Gastroesophageal sphincter (tissue), 3 donors: Measurements from ENCODE around the gene MBOAT1.

Source experiments
- EP300 ChIP-seq: sonication (generic); formaldehyde crosslinking; IDR thresholded peaks from one replicate; pipeline ENCODE4 v1.6.1; 2017; ENCODE audit warnings: antibody characterized with exemption, mild to moderate bottlenecking
- POLR2A ChIP-seq, 2 donors: fragments of 450-650 bp; IDR thresholded peaks; one replicate each; pipeline ENCODE4 v1.6.1; 2017; ENCODE audit warnings: antibody characterized with exemption in 2 of 2, mild to moderate bottlenecking in 2 of 2, moderate library complexity in 1 of 2
- POLR2AphosphoS5 ChIP-seq: sonication (generic); formaldehyde crosslinking; IDR thresholded peaks from one replicate; pipeline ENCODE4 v1.6.1; 2017; ENCODE audit warnings: antibody characterized with exemption
- TF ChIP-seq, protein P1 (sequence below), 4 experiments: fragments of 200-600 bp in 2 of 4; fragments of 450-650 bp in 2 of 4; sonication (generic) in 1 of 4; IDR thresholded peaks; one replicate each; pipeline ENCODE4 v1.5.1; 2017 to 2019; ENCODE audit warnings: antibody characterized with exemption in 4 of 4, mild to moderate bottlenecking in 2 of 4, moderate library complexity in 2 of 4

DNA sequence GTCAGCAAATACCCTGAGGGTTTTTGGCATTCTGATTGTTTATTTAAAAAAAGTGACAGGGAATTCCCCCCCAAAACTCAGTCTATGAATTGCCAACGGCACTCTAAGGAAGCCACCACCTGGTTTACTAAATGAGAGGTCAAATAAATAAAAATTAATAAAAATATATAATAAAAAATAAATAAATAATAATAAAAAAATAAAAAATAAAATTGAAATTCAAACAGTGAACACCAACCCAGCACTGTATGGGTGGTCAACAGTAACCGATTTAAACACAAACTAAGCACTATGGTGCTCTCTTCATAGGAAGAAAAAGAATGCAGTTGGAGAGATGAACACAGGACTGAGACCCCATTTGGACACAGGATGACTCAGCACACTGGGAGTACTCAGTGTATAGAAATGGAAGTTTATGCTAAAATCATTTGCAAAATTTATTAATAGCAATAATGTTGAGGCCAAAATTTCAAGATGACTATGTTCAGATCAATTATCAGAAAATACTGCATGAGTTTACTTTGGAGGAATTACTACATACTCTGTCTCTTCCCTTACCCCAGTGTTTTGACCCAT is 98.5 kb downstream of the MBOAT1 start:
- TF ChIP-seq, protein P1, sequence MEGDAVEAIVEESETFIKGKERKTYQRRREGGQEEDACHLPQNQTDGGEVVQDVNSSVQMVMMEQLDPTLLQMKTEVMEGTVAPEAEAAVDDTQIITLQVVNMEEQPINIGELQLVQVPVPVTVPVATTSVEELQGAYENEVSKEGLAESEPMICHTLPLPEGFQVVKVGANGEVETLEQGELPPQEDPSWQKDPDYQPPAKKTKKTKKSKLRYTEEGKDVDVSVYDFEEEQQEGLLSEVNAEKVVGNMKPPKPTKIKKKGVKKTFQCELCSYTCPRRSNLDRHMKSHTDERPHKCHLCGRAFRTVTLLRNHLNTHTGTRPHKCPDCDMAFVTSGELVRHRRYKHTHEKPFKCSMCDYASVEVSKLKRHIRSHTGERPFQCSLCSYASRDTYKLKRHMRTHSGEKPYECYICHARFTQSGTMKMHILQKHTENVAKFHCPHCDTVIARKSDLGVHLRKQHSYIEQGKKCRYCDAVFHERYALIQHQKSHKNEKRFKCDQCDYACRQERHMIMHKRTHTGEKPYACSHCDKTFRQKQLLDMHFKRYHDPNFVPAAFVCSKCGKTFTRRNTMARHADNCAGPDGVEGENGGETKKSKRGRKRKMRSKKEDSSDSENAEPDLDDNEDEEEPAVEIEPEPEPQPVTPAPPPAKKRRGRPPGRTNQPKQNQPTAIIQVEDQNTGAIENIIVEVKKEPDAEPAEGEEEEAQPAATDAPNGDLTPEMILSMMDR (IDR thresholded peaks at IDR 0.05): no peak
- TF ChIP-seq EP300 (no peak), POLR2A (IDR thresholded peaks at IDR 0.05) (no peak), POLR2AphosphoS5 (no peak)
